Right hindlimb (tissue), 1 donor: ENCODE measurements around the gene PTPN23.
A peak's percentile ranks its signal among the peaks of the same experiment; 100 is the strongest.

ENCODE experiments used
- DNase-seq: peaks from one replicate; pipeline ENCODE4 v3.0.0-alpha.2; 2018

PTPN23 gene

GRCh38 chr3:47406762-47407149 lies 25.9 kb downstream of the PTPN23 start:
- DNase-seq, result no peak

DNA sequence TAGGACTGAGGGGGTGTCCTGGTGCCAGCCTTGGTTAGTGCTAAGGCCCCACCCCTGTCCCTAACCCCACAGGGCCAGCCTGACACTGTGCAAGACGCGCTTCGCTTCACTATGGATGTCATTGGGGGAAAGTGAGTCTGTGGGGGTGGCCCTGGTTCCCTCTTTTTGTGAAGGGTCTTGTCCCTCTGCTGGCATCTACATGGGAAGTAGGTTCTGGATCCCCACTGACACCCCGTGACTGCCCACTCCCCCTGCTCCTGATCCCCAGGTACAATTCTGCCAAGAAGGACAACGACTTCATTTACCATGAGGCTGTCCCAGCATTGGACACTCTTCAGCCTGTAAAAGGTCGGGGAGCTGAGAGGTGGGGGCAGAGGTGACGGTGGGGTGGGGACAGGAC lies 26.4 kb downstream of the PTPN23 start:
- no peak for DNase-seq

- no peak for DNase-seq
Measured at GRCh38 chr3:47407896-47408838, 27.3 kb downstream of the PTPN23 start.

DNA sequence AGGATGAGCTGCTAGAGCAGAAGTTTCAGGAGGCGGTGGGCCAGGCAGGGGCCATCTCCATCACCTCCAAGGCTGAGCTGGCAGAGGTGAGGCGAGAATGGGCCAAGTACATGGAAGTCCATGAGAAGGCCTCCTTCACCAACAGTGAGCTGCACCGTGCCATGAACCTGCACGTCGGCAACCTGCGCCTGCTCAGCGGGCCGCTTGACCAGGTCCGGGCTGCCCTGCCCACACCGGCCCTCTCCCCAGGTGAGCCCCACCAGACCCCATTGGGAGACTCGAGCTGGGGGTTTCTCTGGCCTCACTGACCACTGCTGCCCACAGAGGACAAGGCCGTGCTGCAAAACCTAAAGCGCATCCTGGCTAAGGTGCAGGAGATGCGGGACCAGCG lies 28.0 kb downstream of the PTPN23 start:
- no peak for DNase-seq

DNA sequence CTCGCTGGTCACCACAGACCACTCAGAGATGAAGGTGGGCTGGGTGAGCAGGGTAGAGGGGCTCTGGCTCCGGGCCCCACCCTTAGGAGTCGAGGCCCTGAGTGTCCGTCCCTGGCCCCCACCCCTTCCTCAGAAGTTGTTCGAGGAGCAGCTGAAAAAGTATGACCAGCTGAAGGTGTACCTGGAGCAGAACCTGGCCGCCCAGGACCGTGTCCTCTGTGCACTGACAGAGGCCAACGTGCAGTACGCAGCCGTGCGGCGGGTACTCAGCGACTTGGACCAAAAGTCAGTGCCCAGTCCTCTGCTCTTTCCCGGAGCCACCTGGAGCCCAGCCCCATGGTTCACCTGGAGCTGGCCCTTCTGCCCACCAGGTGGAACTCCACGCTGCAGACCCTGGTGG lies 28.5 kb downstream of the PTPN23 start:
- no peak for DNase-seq

DNA sequence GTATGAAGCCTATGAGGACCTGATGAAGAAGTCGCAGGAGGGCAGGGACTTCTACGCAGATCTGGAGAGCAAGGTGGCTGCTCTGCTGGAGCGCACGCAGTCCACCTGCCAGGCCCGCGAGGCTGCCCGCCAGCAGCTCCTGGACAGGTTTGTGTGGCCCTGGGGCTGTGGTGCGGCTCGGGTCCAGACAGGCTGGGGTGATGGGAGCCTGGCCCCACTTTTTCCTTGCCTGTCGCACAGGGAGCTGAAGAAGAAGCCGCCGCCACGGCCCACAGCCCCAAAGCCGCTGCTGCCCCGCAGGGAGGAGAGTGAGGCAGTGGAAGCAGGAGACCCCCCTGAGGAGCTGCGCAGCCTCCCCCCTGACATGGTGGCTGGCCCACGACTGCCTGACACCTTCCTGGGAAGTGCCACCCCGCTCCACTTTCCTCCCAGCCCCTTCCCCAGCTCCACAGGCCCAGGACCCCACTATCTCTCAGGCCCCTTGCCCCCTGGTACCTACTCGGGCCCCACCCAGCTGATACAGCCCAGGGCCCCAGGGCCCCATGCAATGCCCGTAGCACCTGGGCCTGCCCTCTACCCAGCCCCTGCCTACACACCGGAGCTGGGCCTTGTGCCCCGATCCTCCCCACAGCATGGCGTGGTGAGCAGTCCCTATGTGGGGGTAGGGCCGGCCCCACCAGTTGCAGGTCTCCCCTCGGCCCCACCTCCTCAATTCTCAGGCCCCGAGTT lies 29.0 kb downstream of the PTPN23 start:
- no peak for DNase-seq

DNA sequence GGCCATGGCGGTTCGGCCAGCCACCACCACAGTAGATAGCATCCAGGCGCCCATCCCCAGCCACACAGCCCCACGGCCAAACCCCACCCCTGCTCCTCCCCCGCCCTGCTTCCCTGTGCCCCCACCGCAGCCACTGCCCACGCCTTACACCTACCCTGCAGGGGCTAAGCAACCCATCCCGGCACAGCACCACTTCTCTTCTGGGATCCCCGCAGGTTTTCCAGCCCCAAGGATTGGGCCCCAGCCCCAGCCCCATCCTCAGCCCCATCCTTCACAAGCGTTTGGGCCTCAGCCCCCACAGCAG lies 29.5 kb downstream of the PTPN23 start:
- DNase-seq, result peak; percentile 18

DNA sequence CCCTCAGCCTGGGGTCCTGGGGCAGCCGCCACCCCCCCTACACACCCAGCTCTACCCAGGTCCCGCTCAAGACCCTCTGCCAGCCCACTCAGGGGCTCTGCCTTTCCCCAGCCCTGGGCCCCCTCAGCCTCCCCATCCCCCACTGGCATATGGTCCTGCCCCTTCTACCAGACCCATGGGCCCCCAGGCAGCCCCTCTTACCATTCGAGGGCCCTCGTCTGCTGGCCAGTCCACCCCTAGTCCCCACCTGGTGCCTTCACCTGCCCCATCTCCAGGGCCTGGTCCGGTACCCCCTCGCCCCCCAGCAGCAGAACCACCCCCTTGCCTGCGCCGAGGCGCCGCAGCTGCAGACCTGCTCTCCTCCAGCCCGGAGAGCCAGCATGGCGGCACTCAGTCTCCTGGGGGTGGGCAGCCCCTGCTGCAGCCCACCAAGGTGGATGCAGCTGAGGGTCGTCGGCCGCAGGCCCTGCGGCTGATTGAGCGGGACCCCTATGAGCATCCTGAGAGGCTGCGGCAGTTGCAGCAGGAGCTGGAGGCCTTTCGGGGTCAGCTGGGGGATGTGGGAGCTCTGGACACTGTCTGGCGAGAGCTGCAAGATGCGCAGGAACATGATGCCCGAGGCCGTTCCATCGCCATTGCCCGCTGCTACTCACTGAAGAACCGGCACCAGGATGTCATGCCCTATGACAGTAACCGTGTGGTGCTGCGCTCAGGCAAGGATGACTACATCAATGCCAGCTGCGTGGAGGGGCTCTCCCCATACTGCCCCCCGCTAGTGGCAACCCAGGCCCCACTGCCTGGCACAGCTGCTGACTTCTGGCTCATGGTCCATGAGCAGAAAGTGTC lies 30.2 kb downstream of the PTPN23 start:
- peak; percentile 18 for DNase-seq

- peak; percentile 20 for DNase-seq
Measured at GRCh38 chr3:47411696-47412452, 31.1 kb downstream of the PTPN23 start.

GRCh38 chr3:47412453-47412756 lies 31.6 kb downstream of the PTPN23 start:
- DNase-seq, result no peak

GRCh38 chr3:47412842-47413520 lies 32.2 kb downstream of the PTPN23 start:
- peak; percentile 18 for DNase-seq

DNA sequence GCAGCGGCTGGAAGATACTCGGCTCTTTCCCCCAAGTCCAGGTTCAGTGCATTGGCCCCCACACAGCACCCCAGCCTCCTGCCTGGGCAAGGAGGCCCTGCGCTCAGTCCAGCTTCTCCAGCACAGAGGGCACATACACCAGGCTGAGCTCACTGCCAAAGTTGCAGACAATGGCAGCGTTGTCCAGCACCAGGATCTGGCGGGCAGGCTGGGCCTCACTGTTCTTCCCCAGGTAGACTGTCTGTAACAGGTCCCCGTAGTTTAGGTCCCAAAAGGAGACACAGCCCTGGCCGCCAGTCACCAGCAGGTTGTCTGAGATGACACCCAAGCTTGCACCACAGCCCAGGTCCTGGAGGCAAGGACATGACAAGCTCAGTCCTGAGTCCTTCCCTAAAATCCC lies 32.9 kb downstream of the PTPN23 start:
- DNase-seq, result peak; percentile 30

DNA sequence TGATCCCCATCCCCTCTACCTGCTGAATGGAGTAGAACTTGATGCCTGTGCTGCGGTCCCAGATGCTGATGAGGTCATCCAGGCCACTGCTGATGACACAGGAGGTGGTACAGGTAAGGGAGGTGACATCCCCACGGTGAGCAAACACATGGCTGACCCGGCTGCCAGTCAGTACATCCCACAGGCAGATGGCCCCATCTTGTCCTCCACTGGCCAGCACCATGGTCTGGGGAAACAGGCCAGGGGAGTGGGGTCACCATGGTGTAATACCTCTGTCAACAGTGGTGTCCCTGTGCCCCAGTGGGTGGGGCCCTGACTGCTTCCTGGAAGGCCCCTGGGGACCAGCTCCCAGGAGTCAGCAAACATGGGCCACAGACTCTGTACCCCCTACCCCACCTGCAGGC lies 33.3 kb downstream of the PTPN23 start:
- DNase-seq, result peak; percentile 19

DNA sequence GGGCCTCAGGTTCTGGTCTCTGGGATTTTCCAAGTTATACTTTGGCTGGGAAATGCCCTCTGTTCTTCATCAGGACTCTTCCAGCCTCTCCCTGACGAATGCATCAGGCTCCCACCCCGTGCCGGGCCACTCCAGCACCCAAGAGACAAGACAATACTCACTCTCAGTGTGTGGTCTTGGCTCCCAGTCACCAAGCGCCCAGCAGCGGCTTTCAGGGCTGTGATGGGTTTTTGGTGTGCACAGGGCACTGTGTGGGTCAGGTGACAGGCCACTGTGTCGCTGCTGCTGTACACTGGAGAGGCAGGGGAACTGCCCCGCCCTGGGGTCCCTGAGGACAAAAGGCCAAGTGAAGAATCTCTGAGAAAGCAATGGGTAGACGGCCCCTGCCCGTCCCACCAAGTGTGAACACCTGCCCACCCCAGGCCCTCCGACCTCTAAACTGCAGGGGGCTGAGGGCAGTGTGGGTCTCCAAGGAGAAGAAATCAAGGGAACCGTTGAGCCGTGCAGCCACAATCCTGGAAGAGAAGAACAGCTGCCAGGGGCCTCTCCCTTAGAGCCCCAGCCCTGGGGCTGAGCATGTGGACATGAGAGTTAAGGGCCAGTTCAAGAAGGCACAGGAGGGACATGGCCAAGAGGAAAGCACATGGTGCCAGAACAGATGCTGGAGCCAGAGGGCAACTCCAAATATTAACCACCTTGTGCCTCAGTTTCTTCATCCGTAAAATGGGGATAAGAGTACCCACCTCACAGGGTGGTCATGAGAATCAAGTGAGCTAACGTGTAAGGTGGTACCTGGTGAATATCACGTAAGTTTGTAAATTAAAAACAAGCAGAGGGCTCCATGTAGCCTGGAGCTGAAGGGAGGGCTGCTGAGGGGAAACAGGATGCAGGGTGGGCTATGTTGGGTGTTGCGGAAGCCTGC lies 34.1 kb downstream of the PTPN23 start:
- DNase-seq, result peak; percentile 21

GRCh38 chr3:47416041-47416440 lies 35.2 kb downstream of the PTPN23 start:
- peak; percentile 23 for DNase-seq

- peak; percentile 19 for DNase-seq
Measured at GRCh38 chr3:47418167-47419082, 37.6 kb downstream of the PTPN23 start.

GRCh38 chr3:47419083-47420043 lies 38.5 kb downstream of the PTPN23 start:
- DNase-seq, result peak; percentile 19

GRCh38 chr3:47420044-47420430 lies 39.2 kb downstream of the PTPN23 start:
- no peak for DNase-seq
